ENCODE data around the gene AMZ1. TPM values are rescaled to one million over a fixed set of nuclear protein-coding genes. Genes with fewer than 3 reads are reported as not detected.

AMZ1 gene
- total RNA-seq, 1 donor from 2014 or later, result 9.1 TPM

GRCh38 chr7:2699289-2699620 lies 11.3 kb downstream of the AMZ1 start:
- DNase-seq (ENCODE audit: low spot score), result no peak

DNA sequence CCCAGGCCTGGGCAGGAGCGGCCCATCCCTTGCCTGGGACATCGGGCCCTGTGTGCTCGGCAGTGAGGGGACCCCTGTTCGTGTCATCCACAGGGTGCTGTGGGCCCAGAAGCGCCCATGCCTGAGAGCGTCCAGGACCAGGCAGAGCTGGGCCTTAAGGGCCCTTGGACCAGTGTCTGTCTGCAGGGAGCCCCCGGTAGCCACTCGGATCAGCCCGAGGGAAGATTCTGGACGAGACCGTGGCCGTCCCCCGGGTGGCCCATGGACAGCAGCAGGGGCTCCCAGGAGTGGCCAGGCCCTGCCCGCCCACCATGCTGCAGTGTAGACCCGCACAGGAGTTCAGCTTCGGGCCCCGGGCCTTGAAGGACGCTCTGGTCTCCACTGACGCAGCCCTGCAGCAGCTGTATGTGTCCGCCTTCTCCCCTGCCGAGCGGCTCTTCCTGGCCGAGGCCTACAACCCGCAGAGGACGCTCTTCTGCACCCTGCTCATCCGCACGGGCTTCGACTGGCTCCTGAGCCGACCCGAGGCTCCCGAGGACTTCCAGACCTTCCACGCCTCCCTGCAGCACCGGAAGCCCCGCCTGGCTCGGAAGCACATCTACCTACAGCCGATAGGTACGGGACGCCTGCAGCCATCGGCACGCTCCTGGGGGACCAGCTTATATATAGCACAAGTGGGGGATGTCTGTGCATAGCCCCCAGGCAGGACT lies 12.3 kb downstream of the AMZ1 start:
- no peak for DNase-seq (ENCODE audit: low spot score)
- H3K27me3 Mint-ChIP-seq (ENCODE audit: low read depth), result no peaks in the 10 kb centered on the region
- peaks cover 2% of the 10 kb centered on the region for H3K36me3 Mint-ChIP-seq (ENCODE audit: low read depth)
- no peaks in the 10 kb centered on the region for H3K9me3 Mint-ChIP-seq (ENCODE audit: low read depth)
- TF ChIP-seq, protein P1, sequence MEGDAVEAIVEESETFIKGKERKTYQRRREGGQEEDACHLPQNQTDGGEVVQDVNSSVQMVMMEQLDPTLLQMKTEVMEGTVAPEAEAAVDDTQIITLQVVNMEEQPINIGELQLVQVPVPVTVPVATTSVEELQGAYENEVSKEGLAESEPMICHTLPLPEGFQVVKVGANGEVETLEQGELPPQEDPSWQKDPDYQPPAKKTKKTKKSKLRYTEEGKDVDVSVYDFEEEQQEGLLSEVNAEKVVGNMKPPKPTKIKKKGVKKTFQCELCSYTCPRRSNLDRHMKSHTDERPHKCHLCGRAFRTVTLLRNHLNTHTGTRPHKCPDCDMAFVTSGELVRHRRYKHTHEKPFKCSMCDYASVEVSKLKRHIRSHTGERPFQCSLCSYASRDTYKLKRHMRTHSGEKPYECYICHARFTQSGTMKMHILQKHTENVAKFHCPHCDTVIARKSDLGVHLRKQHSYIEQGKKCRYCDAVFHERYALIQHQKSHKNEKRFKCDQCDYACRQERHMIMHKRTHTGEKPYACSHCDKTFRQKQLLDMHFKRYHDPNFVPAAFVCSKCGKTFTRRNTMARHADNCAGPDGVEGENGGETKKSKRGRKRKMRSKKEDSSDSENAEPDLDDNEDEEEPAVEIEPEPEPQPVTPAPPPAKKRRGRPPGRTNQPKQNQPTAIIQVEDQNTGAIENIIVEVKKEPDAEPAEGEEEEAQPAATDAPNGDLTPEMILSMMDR (IDR thresholded peaks at IDR 0.05), result no peak
- H3K4me1 Mint-ChIP-seq (ENCODE audit: low read depth), result no peaks in the 10 kb centered on the region
- no peak overlapping the region for H3K4me3 Mint-ChIP-seq (ENCODE audit: unreplicated experiment)
- H3K27ac Mint-ChIP-seq (ENCODE audit: unreplicated experiment), result no peak overlapping the region

More at GRCh38 chr7:2699289-2699620, 11.3 kb downstream of the AMZ1 start:
- Mint-ChIP-seq H3K36me3 (ENCODE audit: low read depth) (peaks cover 2% of the 10 kb centered on the region), H3K4me1 (ENCODE audit: low read depth) (no peaks in the 10 kb centered on the region), H3K9me3 (ENCODE audit: low read depth) (no peaks in the 10 kb centered on the region), H3K27ac (ENCODE audit: unreplicated experiment) (no peak overlapping the region), H3K27me3 (ENCODE audit: low read depth) (no peaks in the 10 kb centered on the region), H3K4me3 (ENCODE audit: unreplicated experiment) (no peak overlapping the region)
- TF ChIP-seq, protein P1 (IDR thresholded peaks at IDR 0.05), result no peak

DNA sequence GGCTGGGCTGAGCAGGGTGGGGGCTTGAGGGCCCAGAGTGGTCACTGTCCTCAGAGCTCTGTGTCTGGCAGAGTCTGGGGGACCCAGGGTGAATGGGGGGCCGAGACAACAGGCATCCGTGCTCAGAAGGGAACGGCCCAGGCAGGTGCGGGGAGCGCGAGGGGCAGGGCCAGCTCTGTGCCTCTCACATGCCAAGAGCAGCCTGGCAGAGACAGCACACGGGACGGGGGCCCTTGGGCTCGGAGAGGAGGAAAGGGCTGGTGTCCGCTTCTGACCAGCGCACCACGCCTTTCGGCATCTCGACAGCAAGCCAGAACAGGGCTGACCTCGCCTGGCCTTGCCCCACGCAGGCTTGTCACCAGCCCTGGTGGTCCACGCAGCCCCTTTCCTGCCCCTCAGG lies 13.4 kb downstream of the AMZ1 start:
- Mint-ChIP-seq H3K4me3 (ENCODE audit: unreplicated experiment) (no peak overlapping the region), H3K27me3 (ENCODE audit: low read depth) (no peaks in the 10 kb centered on the region), H3K27ac (ENCODE audit: unreplicated experiment) (no peak overlapping the region), H3K4me1 (ENCODE audit: low read depth) (no peaks in the 10 kb centered on the region), H3K36me3 (ENCODE audit: low read depth) (peaks cover 2% of the 10 kb centered on the region), H3K9me3 (ENCODE audit: low read depth) (no peaks in the 10 kb centered on the region)
- DNase-seq (ENCODE audit: low spot score), result no peak
- TF ChIP-seq, protein P1 (IDR thresholded peaks at IDR 0.05), result no peak

- Mint-ChIP-seq H3K9me3 (ENCODE audit: low read depth) (no peaks in the 10 kb centered on the region), H3K36me3 (ENCODE audit: low read depth) (peaks cover 5% of the 10 kb centered on the region), H3K27ac (ENCODE audit: unreplicated experiment) (no peak overlapping the region), H3K27me3 (ENCODE audit: low read depth) (no peaks in the 10 kb centered on the region), H3K4me3 (ENCODE audit: unreplicated experiment) (no peak overlapping the region), H3K4me1 (ENCODE audit: low read depth) (no peaks in the 10 kb centered on the region)
- TF ChIP-seq, protein P1 (IDR thresholded peaks at IDR 0.05), result no peak
- DNase-seq (ENCODE audit: low spot score), result no peak
Observed at GRCh38 chr7:2701832-2702593, 14.0 kb downstream of the AMZ1 start.

DNA sequence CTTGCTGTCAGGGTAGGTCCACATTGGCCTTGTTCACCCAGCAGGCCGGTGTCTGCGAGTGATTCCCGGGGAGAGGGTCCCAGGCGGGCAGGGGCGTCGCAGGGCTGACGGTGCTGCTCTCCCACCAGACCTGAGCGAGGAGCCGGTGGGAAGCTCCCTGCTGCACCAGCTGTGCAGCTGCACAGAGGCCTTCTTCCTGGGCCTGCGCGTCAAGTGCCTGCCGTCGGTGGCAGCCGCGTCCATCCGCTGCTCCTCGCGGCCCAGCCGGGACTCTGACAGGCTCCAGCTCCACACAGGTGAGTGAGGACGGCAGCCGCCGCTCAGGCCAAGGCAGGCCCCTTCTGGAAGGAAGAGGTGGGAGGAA lies 14.6 kb downstream of the AMZ1 start:
- Mint-ChIP-seq H3K36me3 (ENCODE audit: low read depth) (peaks cover 7% of the 10 kb centered on the region), H3K4me1 (ENCODE audit: low read depth) (no peaks in the 10 kb centered on the region), H3K27ac (ENCODE audit: unreplicated experiment) (no peak overlapping the region), H3K27me3 (ENCODE audit: low read depth) (no peaks in the 10 kb centered on the region), H3K9me3 (ENCODE audit: low read depth) (no peaks in the 10 kb centered on the region), H3K4me3 (ENCODE audit: unreplicated experiment) (no peak overlapping the region)
- DNase-seq (ENCODE audit: low spot score), result no peak
- TF ChIP-seq, protein P1 (IDR thresholded peaks at IDR 0.05), result no peak
